GM21367 (cell line): ENCODE data around the gene EBF3.

ENCODE experiments used
- ATAC-seq: cut with Tn5 transposase; IDR thresholded peaks from one replicate; pipeline ENCODE4 v1.9.1; 2021; ENCODE audit not compliant: unreplicated experiment

EBF3 gene

GRCh38 chr10:129893104-129894089, 70.7 kb downstream of the EBF3 start:
- ATAC-seq: no peak

GRCh38 chr10:129892548-129893052, 71.5 kb downstream of the EBF3 start:
- no peak for ATAC-seq

GRCh38 chr10:129891806-129892205, 72.3 kb downstream of the EBF3 start:
- no peak for ATAC-seq

GRCh38 chr10:129890170-129890569, 73.9 kb downstream of the EBF3 start:
- ATAC-seq: no peak

GRCh38 chr10:129888784-129889616, 75.1 kb downstream of the EBF3 start:
- ATAC-seq: peak; percentile 78

- ATAC-seq: no peak
Measured at GRCh38 chr10:129887986-129888783, 75.9 kb downstream of the EBF3 start.

GRCh38 chr10:129887381-129887905, 76.6 kb downstream of the EBF3 start:
- no peak for ATAC-seq

GRCh38 chr10:129886263-129886662, 77.8 kb downstream of the EBF3 start:
- ATAC-seq: no peak

- ATAC-seq: no peak
Measured at GRCh38 chr10:129885526-129885925, 78.5 kb downstream of the EBF3 start.

GRCh38 chr10:129884398-129885078, 79.5 kb downstream of the EBF3 start:
- ATAC-seq: no peak

- ATAC-seq: no peak
Measured at GRCh38 chr10:129883626-129884397, 80.3 kb downstream of the EBF3 start.

- no peak for ATAC-seq
Measured at GRCh38 chr10:129883029-129883428, 81.0 kb downstream of the EBF3 start.

GRCh38 chr10:129882291-129883010, 81.6 kb downstream of the EBF3 start:
- ATAC-seq: no peak

- ATAC-seq: no peak
Measured at GRCh38 chr10:129881641-129882040, 82.4 kb downstream of the EBF3 start.

- no peak for ATAC-seq
Measured at GRCh38 chr10:129880191-129880870, 83.7 kb downstream of the EBF3 start.

GRCh38 chr10:129879655-129880054, 84.4 kb downstream of the EBF3 start:
- ATAC-seq: no peak

GRCh38 chr10:129878835-129879234, 85.2 kb downstream of the EBF3 start:
- no peak for ATAC-seq
